Measurements from ENCODE around the gene FKBP2. TPM values are rescaled to one million over a fixed set of nuclear protein-coding genes. Genes with fewer than 3 reads are reported as not detected.

FKBP2 gene
- total RNA-seq, 1 donor = 34.3 TPM

- TF ChIP-seq, protein P1, sequence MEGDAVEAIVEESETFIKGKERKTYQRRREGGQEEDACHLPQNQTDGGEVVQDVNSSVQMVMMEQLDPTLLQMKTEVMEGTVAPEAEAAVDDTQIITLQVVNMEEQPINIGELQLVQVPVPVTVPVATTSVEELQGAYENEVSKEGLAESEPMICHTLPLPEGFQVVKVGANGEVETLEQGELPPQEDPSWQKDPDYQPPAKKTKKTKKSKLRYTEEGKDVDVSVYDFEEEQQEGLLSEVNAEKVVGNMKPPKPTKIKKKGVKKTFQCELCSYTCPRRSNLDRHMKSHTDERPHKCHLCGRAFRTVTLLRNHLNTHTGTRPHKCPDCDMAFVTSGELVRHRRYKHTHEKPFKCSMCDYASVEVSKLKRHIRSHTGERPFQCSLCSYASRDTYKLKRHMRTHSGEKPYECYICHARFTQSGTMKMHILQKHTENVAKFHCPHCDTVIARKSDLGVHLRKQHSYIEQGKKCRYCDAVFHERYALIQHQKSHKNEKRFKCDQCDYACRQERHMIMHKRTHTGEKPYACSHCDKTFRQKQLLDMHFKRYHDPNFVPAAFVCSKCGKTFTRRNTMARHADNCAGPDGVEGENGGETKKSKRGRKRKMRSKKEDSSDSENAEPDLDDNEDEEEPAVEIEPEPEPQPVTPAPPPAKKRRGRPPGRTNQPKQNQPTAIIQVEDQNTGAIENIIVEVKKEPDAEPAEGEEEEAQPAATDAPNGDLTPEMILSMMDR (IDR thresholded peaks at IDR 0.05; ENCODE audit: insufficient read depth, low read length) = peak; percentile 51
- DNase-seq (ENCODE audit: low read depth) = no peak
- H3K4me3 ChIP-seq (ENCODE audit: low read depth, low read length) = peak overlapping the region; percentile 82
These were observed 11.3 kb downstream of the FKBP2 start for GRCh38 chr11:64252003-64252872.

DNA sequence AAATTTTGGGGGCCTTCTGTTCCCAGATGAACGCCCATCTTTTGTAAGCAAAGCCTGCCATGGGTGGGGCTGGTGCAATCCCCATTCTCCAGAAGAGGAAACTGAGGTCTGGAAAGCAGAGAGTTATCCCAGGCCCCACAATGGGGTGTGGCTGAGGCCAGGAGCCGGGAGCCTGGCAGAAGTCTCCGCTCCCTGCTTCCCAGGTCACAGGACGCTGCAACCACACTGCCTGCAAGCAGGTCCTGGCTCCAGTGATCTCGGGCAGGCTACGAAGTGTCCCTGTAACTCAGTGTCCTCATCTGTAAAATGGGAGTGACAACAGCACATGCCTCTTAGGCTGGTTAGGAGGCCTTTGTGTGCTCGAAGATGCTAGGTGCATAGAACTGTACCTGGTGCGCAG is 12.1 kb downstream of the FKBP2 start:
- peak overlapping the region; percentile 82 for H3K4me3 ChIP-seq (ENCODE audit: low read depth, low read length)
- no peak for DNase-seq (ENCODE audit: low read depth)

GRCh38 chr11:64253481-64253880 is 12.6 kb downstream of the FKBP2 start:
- DNase-seq (ENCODE audit: low read depth) = no peak
- TF ChIP-seq, protein P1 (IDR thresholded peaks at IDR 0.05; ENCODE audit: insufficient read depth, low read length) = no peak
- peak overlapping the region; percentile 82 for H3K4me3 ChIP-seq (ENCODE audit: low read depth, low read length)

More for the DNA sequence above, 12.1 kb downstream of the FKBP2 start:
- TF ChIP-seq, protein P1 (IDR thresholded peaks at IDR 0.05; ENCODE audit: insufficient read depth, low read length) = no peak

GRCh38 chr11:64254326-64254725 is 13.4 kb downstream of the FKBP2 start:
- H3K4me3 ChIP-seq (ENCODE audit: low read depth, low read length) = no peak overlapping the region
- DNase-seq (ENCODE audit: low read depth) = no peak
- TF ChIP-seq, protein P1 (IDR thresholded peaks at IDR 0.05; ENCODE audit: insufficient read depth, low read length) = no peak

GRCh38 chr11:64255135-64256128 is 14.5 kb downstream of the FKBP2 start:
- H3K4me3 ChIP-seq (ENCODE audit: low read depth, low read length) = no peak overlapping the region
- TF ChIP-seq, protein P1 (IDR thresholded peaks at IDR 0.05; ENCODE audit: insufficient read depth, low read length) = no peak
- no peak for DNase-seq (ENCODE audit: low read depth)

DNA sequence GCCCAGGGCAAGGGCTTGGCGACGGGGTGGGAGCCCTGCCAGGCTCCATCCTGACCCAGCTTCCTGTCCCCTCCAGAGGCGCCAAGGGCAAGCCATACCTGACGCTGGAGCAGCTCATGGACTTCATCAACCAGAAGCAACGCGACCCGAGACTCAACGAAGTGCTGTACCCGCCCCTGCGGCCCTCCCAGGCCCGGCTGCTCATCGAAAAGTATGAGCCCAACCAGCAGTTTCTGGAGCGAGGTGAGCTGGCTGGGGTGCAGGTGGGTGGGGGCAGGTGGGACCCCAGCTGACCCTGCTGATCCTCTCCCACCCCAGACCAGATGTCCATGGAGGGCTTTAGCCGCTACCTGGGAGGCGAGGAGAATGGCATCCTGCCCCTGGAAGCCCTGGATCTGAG is 15.4 kb downstream of the FKBP2 start:
- DNase-seq (ENCODE audit: low read depth) = no peak
- TF ChIP-seq, protein P1 (IDR thresholded peaks at IDR 0.05; ENCODE audit: insufficient read depth, low read length) = no peak
- H3K4me3 ChIP-seq (ENCODE audit: low read depth, low read length) = no peak overlapping the region
